GM21786 (cell line): ENCODE results near the gene PI4KA.
A peak's percentile ranks its signal among the peaks of the same experiment; 100 is the strongest.
"Not testable (repeated sequence)": the region's sequence is repeated elsewhere in the genome, so short reads cannot be mapped to it uniquely, and the experiment has no call there.

Experiments used
- ATAC-seq: cut with Tn5 transposase; IDR thresholded peaks from one replicate; pipeline ENCODE4 v1.9.1; 2021; ENCODE audit not compliant: unreplicated experiment

Gene PI4KA

DNA sequence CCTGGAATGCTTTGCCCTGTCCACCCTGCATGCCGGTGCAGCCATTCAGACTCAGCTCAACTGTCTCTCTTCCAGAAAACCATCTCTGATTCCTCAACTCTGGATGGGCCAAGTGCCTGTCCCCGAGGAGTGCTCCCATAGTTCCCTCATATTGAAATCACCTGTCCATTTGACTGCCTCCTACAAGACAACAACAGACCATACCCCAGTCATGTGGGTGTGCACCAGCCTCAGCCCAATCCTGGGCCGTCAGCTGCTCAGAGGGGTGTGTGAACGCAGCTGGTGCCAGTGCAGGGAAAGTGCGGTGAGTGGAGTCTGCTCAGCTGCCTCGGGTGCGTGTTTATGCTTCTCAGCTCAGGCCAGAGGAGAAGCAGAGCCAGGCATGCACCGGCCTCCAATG, 126.2 kb downstream of the PI4KA start:
- not testable (repeated sequence) for ATAC-seq

DNA sequence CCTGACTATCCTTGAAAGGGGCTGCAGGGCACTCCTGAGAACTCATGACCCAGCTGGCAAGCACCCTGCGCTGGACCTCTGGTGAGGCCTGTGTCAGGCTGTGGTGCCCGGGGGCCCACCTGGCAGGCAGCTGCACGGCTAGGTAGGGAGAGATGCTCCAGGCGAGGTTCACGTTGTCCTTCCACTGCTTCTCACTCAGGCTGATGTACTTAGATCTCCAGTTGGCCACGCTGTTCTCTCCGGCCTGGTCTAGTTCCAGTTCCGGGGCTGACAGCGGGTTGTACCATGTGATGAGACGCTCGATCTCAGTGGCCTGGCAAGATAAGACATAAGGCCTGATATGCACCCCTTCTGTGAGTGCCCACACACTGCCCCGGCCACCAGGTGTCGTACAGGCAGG, 129.4 kb downstream of the PI4KA start:
- no peak for ATAC-seq

DNA sequence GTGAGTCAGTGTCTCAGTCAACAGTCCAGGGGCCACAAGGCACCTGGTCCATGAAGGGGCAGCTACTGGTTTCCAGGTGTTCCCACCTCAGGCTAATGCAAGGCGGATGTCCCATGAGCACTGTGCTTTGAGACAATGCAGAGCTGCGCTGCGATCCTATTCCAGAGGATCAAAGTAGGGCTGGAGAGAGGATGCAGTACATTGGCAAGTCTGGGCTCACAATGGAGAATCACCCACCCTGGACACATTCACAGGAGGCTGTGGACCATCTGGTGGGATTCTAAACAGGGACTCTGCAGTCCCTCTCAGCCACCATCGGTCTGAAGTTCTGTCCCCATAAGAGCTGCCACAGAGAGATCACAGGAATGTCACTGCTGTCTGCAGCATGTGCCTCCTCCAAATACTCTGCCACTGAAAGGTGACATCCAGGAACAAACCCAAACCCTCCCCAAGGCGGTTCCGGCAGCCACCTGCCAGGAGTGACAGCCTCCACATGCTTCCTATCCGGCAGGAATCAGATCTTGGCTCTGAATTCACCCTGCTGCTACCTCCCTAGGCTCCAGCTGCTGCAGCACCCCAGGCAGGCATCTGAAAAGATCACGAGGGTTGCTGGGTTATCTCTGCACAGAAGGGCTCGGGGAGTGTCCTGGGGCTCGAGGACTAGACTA, 130.0 kb downstream of the PI4KA start:
- no peak for ATAC-seq

DNA sequence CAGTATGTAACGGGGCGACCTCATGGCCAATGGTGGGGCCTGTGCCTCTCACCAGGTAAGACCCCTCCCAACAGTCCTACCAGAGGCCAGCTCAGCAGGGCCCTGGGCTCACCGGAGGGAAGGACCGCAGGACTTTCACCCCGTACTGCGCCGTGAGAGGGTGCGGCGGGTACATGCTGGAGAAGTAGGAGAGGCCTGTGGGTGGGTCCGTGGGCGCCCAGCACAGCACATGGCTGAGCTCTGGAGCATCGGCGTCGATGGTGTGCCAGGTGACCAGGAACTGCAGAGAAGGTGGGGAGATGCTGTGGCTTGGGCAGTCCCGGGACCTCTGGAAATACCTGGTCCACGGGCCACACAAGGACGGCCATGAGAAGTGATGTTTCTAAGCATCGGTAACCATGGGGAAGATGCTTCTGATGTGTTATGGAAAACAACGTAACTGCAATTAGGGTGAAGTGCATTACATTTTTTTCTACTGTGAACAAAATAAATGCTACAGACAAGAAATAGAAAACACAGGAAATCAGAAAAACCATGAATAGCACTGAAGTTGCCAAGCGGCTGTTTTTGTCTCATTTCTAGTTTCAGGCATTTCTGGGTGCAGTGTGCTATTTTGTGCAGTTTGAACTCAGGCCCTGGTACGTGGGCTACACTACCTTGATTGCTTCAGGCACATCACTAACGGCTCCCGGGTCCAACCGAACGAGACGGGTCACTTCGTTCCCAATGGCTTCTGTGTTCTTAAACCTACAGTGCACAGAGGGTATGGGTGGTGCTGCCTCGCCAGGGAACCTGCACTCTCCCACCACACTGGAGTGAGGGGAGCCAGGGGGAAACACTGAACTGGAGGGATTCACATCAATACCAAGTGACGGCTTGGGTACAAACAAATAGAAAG, 131.2 kb downstream of the PI4KA start:
- no peak for ATAC-seq

GRCh38 chr22:20725987-20726558, 132.5 kb downstream of the PI4KA start:
- no peak for ATAC-seq

GRCh38 chr22:20724676-20725454, 133.7 kb downstream of the PI4KA start:
- no peak for ATAC-seq

GRCh38 chr22:20721409-20722218, 137.0 kb downstream of the PI4KA start:
- ATAC-seq, result no peak

GRCh38 chr22:20720692-20721408, 137.8 kb downstream of the PI4KA start:
- ATAC-seq, result no peak

DNA sequence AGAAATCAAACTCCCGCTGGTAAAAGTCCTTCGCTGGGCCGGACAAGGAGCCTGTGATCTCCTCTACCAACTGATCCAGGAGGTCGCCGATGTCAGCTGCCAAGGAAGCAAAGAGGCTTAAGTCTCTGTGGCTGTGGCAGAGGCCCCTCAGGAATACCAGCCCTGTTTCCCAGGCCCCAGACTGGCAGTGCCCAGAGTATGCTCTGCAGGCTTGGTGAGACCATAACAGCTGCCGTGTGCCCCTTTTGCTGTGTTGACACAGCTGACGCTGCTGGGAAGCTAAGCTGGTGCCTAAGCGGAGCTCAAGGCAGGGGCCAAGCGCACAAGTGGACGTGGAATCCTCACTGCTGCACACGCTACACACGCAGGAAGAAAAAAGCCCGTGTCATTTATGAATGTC, 139.9 kb downstream of the PI4KA start:
- ATAC-seq, result not testable (repeated sequence)

GRCh38 chr22:20717981-20718380, 140.6 kb downstream of the PI4KA start:
- not testable (repeated sequence) for ATAC-seq

DNA sequence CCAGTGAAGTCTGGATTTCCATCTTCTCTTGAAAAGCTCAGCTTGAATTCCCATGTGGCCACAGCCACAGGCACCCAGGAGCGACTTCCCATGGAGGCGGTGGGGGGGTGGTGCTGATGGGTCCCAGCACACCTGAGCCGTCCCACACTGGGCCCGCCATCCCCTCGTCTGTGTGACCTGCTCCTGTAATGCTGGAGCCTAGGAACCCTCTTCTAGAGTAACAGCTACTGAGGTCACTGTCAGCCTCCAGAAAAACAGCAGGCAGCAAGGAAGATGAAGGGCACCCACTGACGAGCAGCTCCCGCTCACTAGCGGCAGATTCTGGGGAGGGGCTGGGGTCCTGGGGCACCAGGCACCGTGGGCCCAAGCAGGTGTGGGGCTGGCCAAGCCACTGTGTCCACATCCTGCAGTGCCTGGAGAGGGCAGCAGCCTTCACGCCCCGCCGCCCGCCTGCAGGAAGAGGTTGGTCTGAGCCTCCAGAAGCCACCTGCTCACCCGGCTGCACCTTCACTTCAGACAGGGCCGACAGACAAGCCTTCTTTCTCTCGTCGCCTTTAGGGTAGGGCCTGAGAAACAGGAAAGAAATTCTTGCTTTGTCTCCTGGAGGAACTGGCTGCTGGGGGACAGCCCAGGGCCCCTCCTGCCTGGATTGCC, 141.3 kb downstream of the PI4KA start:
- ATAC-seq, result peak; percentile 42

- not testable (repeated sequence) for ATAC-seq
Measured at GRCh38 chr22:20713116-20713515, 145.5 kb downstream of the PI4KA start.

- ATAC-seq, result not testable (repeated sequence)
Measured at GRCh38 chr22:20709966-20710365, 148.6 kb downstream of the PI4KA start.

- not testable (repeated sequence) for ATAC-seq
Measured at GRCh38 chr22:20707549-20708118, 151.0 kb downstream of the PI4KA start.

- not testable (repeated sequence) for ATAC-seq
Measured at GRCh38 chr22:20703816-20704609, 154.6 kb downstream of the PI4KA start.

GRCh38 chr22:20703414-20703806, 155.2 kb downstream of the PI4KA start:
- peak; percentile 9 for ATAC-seq

GRCh38 chr22:20702546-20703413, 155.8 kb downstream of the PI4KA start:
- peak; percentile 75 for ATAC-seq
